ENCODE measurements around the gene ROPN1.
"Not testable (repeated sequence)": the region's sequence is repeated elsewhere in the genome, so short reads cannot be mapped to it uniquely, and the experiment has no call there.

DNA sequence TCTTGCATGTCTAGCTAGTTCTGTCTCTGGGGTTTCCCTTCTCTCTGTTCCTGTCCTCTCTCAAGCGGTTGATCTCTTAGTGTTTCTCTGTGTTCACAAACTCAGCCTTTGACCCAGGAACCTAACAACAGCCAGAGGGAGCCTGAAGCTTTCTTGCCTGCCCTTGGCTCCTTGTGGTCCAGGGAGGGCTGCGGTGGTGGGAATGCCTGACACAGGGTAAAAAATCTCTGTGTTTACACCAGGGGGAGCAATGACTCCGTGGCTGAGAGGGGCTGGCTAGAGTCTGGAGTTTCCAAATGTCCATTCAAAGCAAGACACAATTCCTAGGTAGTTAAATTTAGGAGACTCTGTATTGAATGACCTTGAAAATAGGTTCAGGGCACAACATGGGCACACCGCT, 24.6 kb upstream of the ROPN1 start:
- TF ChIP-seq, protein P1, sequence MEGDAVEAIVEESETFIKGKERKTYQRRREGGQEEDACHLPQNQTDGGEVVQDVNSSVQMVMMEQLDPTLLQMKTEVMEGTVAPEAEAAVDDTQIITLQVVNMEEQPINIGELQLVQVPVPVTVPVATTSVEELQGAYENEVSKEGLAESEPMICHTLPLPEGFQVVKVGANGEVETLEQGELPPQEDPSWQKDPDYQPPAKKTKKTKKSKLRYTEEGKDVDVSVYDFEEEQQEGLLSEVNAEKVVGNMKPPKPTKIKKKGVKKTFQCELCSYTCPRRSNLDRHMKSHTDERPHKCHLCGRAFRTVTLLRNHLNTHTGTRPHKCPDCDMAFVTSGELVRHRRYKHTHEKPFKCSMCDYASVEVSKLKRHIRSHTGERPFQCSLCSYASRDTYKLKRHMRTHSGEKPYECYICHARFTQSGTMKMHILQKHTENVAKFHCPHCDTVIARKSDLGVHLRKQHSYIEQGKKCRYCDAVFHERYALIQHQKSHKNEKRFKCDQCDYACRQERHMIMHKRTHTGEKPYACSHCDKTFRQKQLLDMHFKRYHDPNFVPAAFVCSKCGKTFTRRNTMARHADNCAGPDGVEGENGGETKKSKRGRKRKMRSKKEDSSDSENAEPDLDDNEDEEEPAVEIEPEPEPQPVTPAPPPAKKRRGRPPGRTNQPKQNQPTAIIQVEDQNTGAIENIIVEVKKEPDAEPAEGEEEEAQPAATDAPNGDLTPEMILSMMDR (IDR thresholded peaks at IDR 0.05) = peak in 4 of 6 experiments; percentile 20 to 59 (median 49)
- not testable (repeated sequence) for TF ChIP-seq POLR2A (IDR thresholded peaks at IDR 0.05)

All from Peyer's patch (tissue), 4 donors.